H1 (cell line): Measurements from ENCODE around the gene TMEM97. TPM values are rescaled to one million over a fixed set of nuclear protein-coding genes. Genes with fewer than 3 reads are reported as not detected.

ENCODE experiments used
- CTCF ChIA-PET: fragments of 300-600 bp; sonication (Branson Sonifier 250); formaldehyde crosslinking; loops from one replicate; lab custom pipeline; 2021; ENCODE audit not compliant: partially characterized antibody; lab: Charles Lee
- POLR2A ChIA-PET: fragments of 300-600 bp; sonication (Branson Sonifier 250); formaldehyde crosslinking; loops from one replicate; lab custom pipeline; 2021; ENCODE audit warnings: inconsistent platforms; ENCODE audit not compliant: partially characterized antibody; lab: Charles Lee
- DNase-seq, 2 experiments: peaks; one replicate each; pipeline versions ENCODE4 v3.0.0 to v3.0.0-alpha.2; 2010 to 2022; ENCODE audit warnings: low spot score in 2 of 2, low read depth in 1 of 2, mixed read lengths in 1 of 2
- FAIRE-seq: peaks from 2 replicates; lab custom pipeline; 2011; peaks lifted over from hg19 to GRCh38; lab: Jason Lieb, UNC
- H2AFZ ChIP-seq: 2 replicates; pipeline ENCODE4 v1.8.1; 2012; ENCODE audit warnings: low read length, inconsistent platforms
- H2AK5ac ChIP-seq: 2 replicates; pipeline ENCODE4 v1.6.1; 2013; ENCODE audit warnings: low read depth, low read length
- H2BK120ac ChIP-seq: replicated peaks from 2 replicates; pipeline ENCODE3; 2013; ENCODE audit warnings: low read depth, low read length, inconsistent platforms
- H2BK12ac ChIP-seq: 2 replicates; pipeline ENCODE4 v1.6.1; 2013; ENCODE audit warnings: low read depth, low read length
- H2BK15ac ChIP-seq: 2 replicates; pipeline ENCODE4 v1.6.1; 2013; ENCODE audit warnings: low read length
- H2BK20ac ChIP-seq: 2 replicates; pipeline ENCODE4 v1.6.1; 2013; ENCODE audit warnings: low read length
- H2BK5ac ChIP-seq: 2 replicates; pipeline ENCODE4 v1.6.1; 2013; ENCODE audit warnings: low read depth, low read length
- H3K14ac ChIP-seq: 2 replicates; pipeline ENCODE4 v1.6.1; 2013; ENCODE audit warnings: inconsistent platforms; ENCODE audit not compliant: insufficient read length
- H3K18ac ChIP-seq: 2 replicates; pipeline ENCODE4 v1.6.1; 2013; ENCODE audit warnings: low read length; ENCODE audit errors: extremely low read depth
- H3K23ac ChIP-seq: 2 replicates; pipeline ENCODE4 v1.6.1; 2013; ENCODE audit warnings: inconsistent platforms; ENCODE audit not compliant: insufficient read length
- H3K23me2 ChIP-seq: 2 replicates; pipeline ENCODE4 v1.6.1; 2013; ENCODE audit warnings: low read depth, low read length
- H3K27ac ChIP-seq: 2 replicates; pipeline ENCODE4 v1.6.1; 2011; ENCODE audit warnings: low read depth, low read length, inconsistent platforms
- H3K27me3 ChIP-seq, 4 experiments: replicated peaks in 1 of 4; 1 replicate in 1 of 4; 2 replicates in 3 of 4; pipeline versions ENCODE4 v1.6.1 to v1.8.1; 2011 to 2013; ENCODE audit warnings: low read length in 3 of 4, mild to moderate bottlenecking in 3 of 4, inconsistent platforms in 2 of 4, mixed read lengths in 2 of 4, moderate library complexity in 1 of 4; ENCODE audit not compliant: control insufficient read depth in 3 of 4, insufficient read depth in 3 of 4; ENCODE audit errors: extremely low read depth in 1 of 4
- H3K36me3 ChIP-seq, 4 experiments: 2 replicates each; pipeline versions ENCODE4 v1.6.1 to v1.8.1; 2011 to 2013; ENCODE audit warnings: mild to moderate bottlenecking in 4 of 4, low read length in 3 of 4, moderate library complexity in 2 of 4, control low read depth in 1 of 4, inconsistent platforms in 1 of 4; ENCODE audit not compliant: insufficient read depth in 4 of 4, control insufficient read depth in 2 of 4
- H3K4ac ChIP-seq: replicated peaks from 2 replicates; pipeline ENCODE3; 2013; ENCODE audit warnings: low read length, low read depth, mixed read lengths, inconsistent platforms; ENCODE audit not compliant: insufficient read length
- H3K4me1 ChIP-seq, 4 experiments: replicated peaks in 1 of 4; 1 replicate in 1 of 4; 2 replicates in 3 of 4; pipeline versions ENCODE4 v1.6.1 to v1.8.1; 2011 to 2013; ENCODE audit warnings: low read length in 3 of 4, inconsistent platforms in 2 of 4, mixed read lengths in 1 of 4; ENCODE audit not compliant: insufficient read depth in 4 of 4, control insufficient read depth in 3 of 4
- H3K4me2 ChIP-seq, 2 experiments: 2 replicates each; pipeline versions ENCODE4 v1.6.1 to v1.8.1; 2011 to 2013; ENCODE audit warnings: low read depth in 2 of 2, low read length in 2 of 2, control low read depth in 1 of 2, inconsistent platforms in 1 of 2, mild to moderate bottlenecking in 1 of 2; ENCODE audit not compliant: insufficient read depth in 1 of 2
- H3K4me3 ChIP-seq, 4 experiments: fragments of 200-600, 300-600 bp in 1 of 4; sonication (generic), shearing (Covaris generic), sonication (Bioruptor Twin) in 1 of 4; 2 replicates each; pipeline versions ENCODE4 v1.5.1 to v1.8.1; 2011 to 2016; ENCODE audit warnings: low read length in 4 of 4, low read depth in 3 of 4, control low read depth in 2 of 4, inconsistent platforms in 2 of 4, mild to moderate bottlenecking in 2 of 4, mixed read lengths in 1 of 4, moderate library complexity in 1 of 4; ENCODE audit not compliant: insufficient read depth in 2 of 4; ENCODE audit errors: extremely low read depth in 1 of 4
- H3K56ac ChIP-seq: replicated peaks from 2 replicates; pipeline ENCODE3; 2013; ENCODE audit warnings: low read depth, mild to moderate bottlenecking, mixed read lengths, low read length, inconsistent platforms; ENCODE audit not compliant: insufficient read length
- H3K79me1 ChIP-seq: 2 replicates; pipeline ENCODE4 v1.6.1; 2013; ENCODE audit warnings: low read depth, low read length, control low read depth
- H3K79me2 ChIP-seq, 2 experiments: 2 replicates each; pipeline versions ENCODE4 v1.6.1 to v1.8.1; 2012 to 2013; ENCODE audit warnings: low read length in 2 of 2, mild to moderate bottlenecking in 2 of 2, inconsistent platforms in 1 of 2; ENCODE audit not compliant: insufficient read depth in 2 of 2, control insufficient read depth in 1 of 2
- H3K9ac ChIP-seq, 4 experiments: replicated peaks in 1 of 4; 1 replicate in 1 of 4; 2 replicates in 3 of 4; pipeline versions ENCODE4 v1.6.1 to v1.8.1; 2011 to 2013; ENCODE audit warnings: low read depth in 3 of 4, low read length in 3 of 4, control low read depth in 2 of 4, mild to moderate bottlenecking in 2 of 4, moderate library complexity in 2 of 4, inconsistent platforms in 1 of 4; ENCODE audit errors: extremely low read depth in 1 of 4
- H3K9me3 ChIP-seq, 2 experiments: 2 replicates each; pipeline versions ENCODE4 v1.6.1 to v1.8.1; 2012 to 2013; ENCODE audit warnings: mild to moderate bottlenecking in 2 of 2, moderate library complexity in 2 of 2, control low read depth in 1 of 2, inconsistent platforms in 1 of 2, low read depth in 1 of 2, low read length in 1 of 2, mixed read lengths in 1 of 2; ENCODE audit not compliant: insufficient read depth in 2 of 2
- H4K20me1 ChIP-seq, 2 experiments: replicated peaks in 1 of 2; 2 replicates each; pipeline versions ENCODE3 to v1.8.1; 2011 to 2013; ENCODE audit warnings: inconsistent platforms in 2 of 2, low read length in 2 of 2, mild to moderate bottlenecking in 1 of 2; ENCODE audit not compliant: insufficient read depth in 2 of 2, control insufficient read depth in 1 of 2
- H4K5ac ChIP-seq: 2 replicates; pipeline ENCODE4 v1.6.1; 2013; ENCODE audit warnings: low read length, low read depth, mixed read lengths, inconsistent platforms; ENCODE audit not compliant: insufficient read length
- H4K8ac ChIP-seq: 2 replicates; pipeline ENCODE4 v1.8.0; 2013; ENCODE audit warnings: mild to moderate bottlenecking, moderate library complexity, low read length, inconsistent platforms; ENCODE audit not compliant: insufficient read depth; ENCODE audit errors: extremely low read depth
- H4K91ac ChIP-seq: replicated peaks from 2 replicates; pipeline ENCODE3; 2013; ENCODE audit warnings: low read length, mixed read lengths, inconsistent platforms; ENCODE audit not compliant: insufficient read length
- ASH2L ChIP-seq: fragments of 200-600, 300-600 bp; sonication (generic); IDR thresholded peaks from one replicate; pipeline ENCODE4 v1.7.1; 2017; ENCODE audit warnings: low read length
- ATF3 ChIP-seq: IDR thresholded peaks from 2 replicates; pipeline ENCODE4 v1.6.1; 2011; ENCODE audit warnings: low read depth, mild to moderate bottlenecking, low read length; ENCODE audit not compliant: insufficient read depth
- BCL11A ChIP-seq, 2 experiments: IDR thresholded peaks; one replicate each; pipeline ENCODE4 v1.6.1; 2011; ENCODE audit warnings: low read depth in 2 of 2, low read length in 2 of 2, mild to moderate bottlenecking in 2 of 2
- E2F6 ChIP-seq: IDR thresholded peaks from 2 replicates; pipeline ENCODE4 v1.6.1; 2012; ENCODE audit warnings: inconsistent platforms
- JUN ChIP-seq: IDR thresholded peaks from 2 replicates; pipeline ENCODE4 v1.6.1; 2011; ENCODE audit warnings: low read depth, mild to moderate bottlenecking, improper control_type of control experiment, low read length
- KDM1A ChIP-seq: fragments of 200-600, 300-600 bp; sonication (generic); IDR thresholded peaks from 2 replicates; pipeline ENCODE4 v1.7.1; 2016; ENCODE audit warnings: mild to moderate bottlenecking, low read length, borderline replicate concordance
- NRF1 ChIP-seq: IDR thresholded peaks from 2 replicates; pipeline ENCODE4 v1.6.1; 2011; ENCODE audit warnings: mild to moderate bottlenecking, low read depth, low read length, improper control_type of control experiment
- POLR2AphosphoS5 ChIP-seq: IDR thresholded peaks from 2 replicates; pipeline ENCODE4 v1.6.1; 2011; ENCODE audit warnings: low read depth, low read length
- RBBP5 ChIP-seq: IDR thresholded peaks from 2 replicates; pipeline ENCODE4 v1.7.1; 2012; ENCODE audit warnings: low read depth, mild to moderate bottlenecking, inconsistent platforms, low read length, moderate library complexity, borderline replicate concordance
- SIX5 ChIP-seq: IDR thresholded peaks from 2 replicates; pipeline ENCODE4 v1.6.1; 2011; ENCODE audit warnings: mild to moderate bottlenecking, low read depth, low read length
- SUZ12 ChIP-seq: fragments of 200-600 bp; sonication (generic); IDR thresholded peaks from 2 replicates; pipeline ENCODE4 v1.6.1; 2012; ENCODE audit warnings: mild to moderate bottlenecking, inconsistent platforms, low read length, moderate library complexity, mixed read lengths
- TAF7 ChIP-seq: optimal IDR thresholded peaks from 2 replicates; pipeline ENCODE3; 2011; ENCODE audit warnings: low read depth, mild to moderate bottlenecking, inconsistent platforms, low read length, moderate library complexity, borderline replicate concordance
- TEAD4 ChIP-seq: IDR thresholded peaks from 2 replicates; pipeline ENCODE4 v1.6.1; 2012; ENCODE audit warnings: low read depth, low read length, inconsistent platforms, mixed read lengths
- ZNF274 ChIP-seq: IDR thresholded peaks from 2 replicates; pipeline ENCODE4 v1.7.0; 2012; ENCODE audit warnings: low read length, borderline replicate concordance; ENCODE audit errors: extremely low read depth
- WGBS, 2 experiments: shearing (Covaris generic) in 1 of 2; methylation state at CpG; one replicate each; pipeline versions ENCODE4 v1.1.6 to v1.1.7; 2013 to 2015; ENCODE audit warnings: low lambda C conversion rate in 2 of 2, mixed read lengths in 2 of 2, inconsistent platforms in 1 of 2, low coverage in 1 of 2, missing lambda C conversion rate in 1 of 2; ENCODE audit not compliant: insufficient replicate concordance in 2 of 2, insufficient coverage in 1 of 2, insufficient read length in 1 of 2; ENCODE audit errors: extremely low coverage in 1 of 2, missing lambda C conversion rate in 1 of 2; 5-methylcytosine and 5-hydroxymethylcytosine counted together
- polyA plus RNA-seq, 7 experiments: library from polyadenylated mRNA; depleted of rRNA in 3 of 7; stranded (reverse) in 5 of 7; unstranded in 2 of 7; fragments of >200 nt in 5 of 7; fragments of 200-250 nt in 2 of 7; gene quantifications; 1 replicate in 5 of 7; 2 replicates in 1 of 7; 4 replicates in 1 of 7; pipeline versions ENCODE4 v1.2.1 to v1.2.3, GENCODE V29; 2011 to 2013; ENCODE audit warnings: missing spikeins in 2 of 7, mixed read lengths in 2 of 7
- total RNA-seq: library from RNA; stranded (reverse); fragmentation: NEBNext Ultra II Directional; extraction: Animal tissue kit (Norgen Biotek cat#: 25700); gene quantifications from 2 replicates; pipeline ENCODE4 v1.2.1, GENCODE V29; 2021

TMEM97 gene
- total and polyA plus RNA-seq, 2 of the 8 experiments (the other 6 are each of a cell fraction or from before 2014, with no cell fraction given), result 126 to 130 TPM

- Histone ChIP-seq H3K56ac (no peak overlapping the region), H4K91ac (no peak overlapping the region), H2AFZ (no peak overlapping the region), H3K79me1 (no peaks in the 10 kb centered on the region), H3K9ac (no peak overlapping the region), H3K23me2 (no peaks in the 10 kb centered on the region), H2BK120ac (no peak overlapping the region), H2BK5ac (no peak overlapping the region), H2AK5ac (no peak overlapping the region), H4K5ac (no peak overlapping the region), H3K14ac (no peak overlapping the region), H2BK15ac (no peak overlapping the region), H4K8ac (no peak overlapping the region), H3K18ac (no peak overlapping the region), H2BK20ac (no peak overlapping the region), H3K9me3 (no peaks in the 10 kb centered on the region), H3K79me2 (no peaks in the 10 kb centered on the region), H3K27me3 (no peaks in the 10 kb centered on the region), H3K4ac (no peak overlapping the region), H3K4me2 (no peak overlapping the region), H4K20me1 (no peaks in the 10 kb centered on the region), H2BK12ac (no peak overlapping the region), H3K4me3 (no peak overlapping the region), H3K23ac (no peak overlapping the region), H3K36me3 (no peaks in the 10 kb centered on the region), H3K27ac (no peak overlapping the region), H3K4me1 (no peaks in the 10 kb centered on the region)
- FAIRE-seq (no peak), DNase-seq (no peak)
- 72% methylated on average over 2 of the region's 2 CpGs; no CpG with 5 or more reads in 1 of the 2 experiments for WGBS, 2 experiments
- ChIA-PET POLR2A (interaction anchor here (0.9 to 1.2 kb wide), 2 partner anchors 11 to 27 kb away, joined by 3 read pairs; no protein-coding TSS in a partner anchor), CTCF (interaction anchor here (0.7 to 1.0 kb wide), 3 partner anchors 10 to 400 kb away, joined by 3 to 4 read pairs (median 3); no protein-coding TSS in a partner anchor)
- TF ChIP-seq KDM1A (no peak), ASH2L (no peak), TEAD4 (no peak), TAF7 (no peak), ZNF274 (no peak), ATF3 (no peak), SIX5 (no peak), JUN (no peak), POLR2AphosphoS5 (no peak), NRF1 (no peak), RBBP5 (no peak), E2F6 (no peak), SUZ12 (no peak), BCL11A (IDR thresholded peaks at IDR 0.05; ENCODE audit: low read depth in 2 of 2, low read length in 2 of 2) (no peak)
These were observed 28.3 kb upstream of the TMEM97 start for GRCh38 chr17:28290703-28291102.
